Heart left ventricle (tissue), 16 donors: Measurements from ENCODE around the gene CNKSR1. TPM values are rescaled to one million over a fixed set of nuclear protein-coding genes. Genes with fewer than 3 reads are reported as not detected.
"Not testable (repeated sequence)": the region's sequence is repeated elsewhere in the genome, so short reads cannot be mapped to it uniquely, and the experiment has no call there.

Experiments used
- ATAC-seq, 4 donors: fragments of 200-7000 bp; cut with Tn5 transposase; one replicate each; pipeline ENCODE4 v1.9.1; 2020 to 2022; ENCODE audit warnings: moderate library complexity in 4 of 4, mild to moderate bottlenecking in 3 of 4, moderate number of reproducible peaks in 1 of 4
- DNase-seq, 5 donors: peaks; one replicate each; pipeline ENCODE4 v3.0.0-alpha.2; 2020
- H3K27ac ChIP-seq, 12 donors: fragments of 200-600 bp; sonication (generic) in 4 of 12; one replicate each; pipeline versions ENCODE4 v1.5.0 to v1.8.0; 2016 to 2022; ENCODE audit warnings: mild to moderate bottlenecking in 2 of 12
- H3K27me3 ChIP-seq, 9 donors: fragments of 200-600 bp; sonication (generic) in 2 of 9; one replicate each; pipeline versions ENCODE4 v1.5.1 to v1.8.0; 2016 to 2022; ENCODE audit warnings: mild to moderate bottlenecking in 3 of 9
- H3K36me3 ChIP-seq, 9 donors: fragments of 200-600 bp; sonication (generic) in 2 of 9; one replicate each; pipeline versions ENCODE4 v1.5.0 to v1.8.0; 2018 to 2022; ENCODE audit warnings: mild to moderate bottlenecking in 2 of 9
- H3K4me1 ChIP-seq, 12 donors: fragments of 200-600 bp; sonication (generic) in 4 of 12; one replicate each; pipeline versions ENCODE4 v1.5.0 to v1.8.0; 2016 to 2022; ENCODE audit warnings: mild to moderate bottlenecking in 3 of 12
- H3K4me3 ChIP-seq, 12 donors: fragments of 200-600 bp; sonication (generic) in 4 of 12; one replicate each; pipeline versions ENCODE4 v1.5.0 to v1.8.0; 2017 to 2022; ENCODE audit warnings: mild to moderate bottlenecking in 9 of 12, moderate library complexity in 4 of 12
- H3K9me3 ChIP-seq, 12 donors: fragments of 200-600 bp; sonication (generic) in 4 of 12; one replicate each; pipeline versions ENCODE4 v1.5.0 to v1.8.0; 2016 to 2022; ENCODE audit warnings: mild to moderate bottlenecking in 1 of 12
- CTCF ChIP-seq, 12 donors: fragments of 200-600 bp; sonication (generic) in 4 of 12; IDR thresholded peaks; one replicate each; pipeline versions ENCODE4 v1.5.0 to v1.8.0; 2018 to 2022; ENCODE audit warnings: antibody characterized with exemption in 12 of 12, mild to moderate bottlenecking in 5 of 12
- POLR2A ChIP-seq, 2 donors: fragments of 450-650 bp; IDR thresholded peaks; one replicate each; pipeline ENCODE4 v1.6.1; 2017; ENCODE audit warnings: antibody characterized with exemption in 2 of 2, mild to moderate bottlenecking in 2 of 2, moderate library complexity in 2 of 2
- WGBS, 4 donors: extraction: QIAGEN DNeasy Blood & Tissue Kit in 2 of 4; methylation state at CpG; one replicate each; pipeline versions ENCODE4 v1.1.5 to v1.1.7; 2013 to 2018; 5-methylcytosine and 5-hydroxymethylcytosine counted together
- intact Hi-C, 10 donors: fragments of 100-400 bp; cut with DNase I; formaldehyde crosslinking; loops; one replicate each; pipeline versions ENCODE4 v1.11.1 to v1.14.2; 2022
- polyA plus RNA-seq, 2 donors: library from polyadenylated mRNA; stranded (reverse); fragments of 200-250 nt; gene quantifications; one replicate each; pipeline ENCODE4 v1.2.3, GENCODE V29; 2013
- total RNA-seq, 9 donors: library from RNA; depleted of rRNA in 2 of 9; stranded (reverse); fragments of >200 nt in 2 of 9; fragmentation: NEBNext Ultra II Directional in 3 of 9; extraction: Animal tissue kit (Norgen Biotek cat#: 25700) in 3 of 9; gene quantifications; one replicate each; pipeline versions ENCODE4 v1.1.0 to v1.2.4, GENCODE V29; 2016 to 2023
- donor health status: ischemic (EF 13 %, LVEDD 7.1; RV severe dilation, severe dysfunction).
- donor health status: healthy with polysubstance abuse.
- donor health status: DM: no; HTN: yes; CAD: no.
- donor health status: DM: no; HTN: no; CAD: no.
- donor health status: ischemic (EF 25% LVEDD 6.9; RV normal size, moderate dysfunction).
- donor health status: ischemic (EF 25% LVEDD 5.7; RV mildly dilated, moderate dysfunction).
- donor health status: healthy.
- donor health status: DM: yes; HTN: yes; CAD: no.
- donor health status: ischemic (EF 35%, LVEDD 5.7; RV mildly dilated, moderate dysfunction).
- donor health status: nonischemic (EF 11% LVEDD 7.7; RV severe dilation, severe dysfunction).
- donor health status: DM: yes; HTN: yes; CAD: no.
- donor health status: PGD.
- donor health status: ischemic (EF 29% LVEDD 5.4; RV normal size, mild dysfunction).
- donor health status: nonischemic (EF 23%, LVEDD 6.1; RV moderate dilation, normal function).

CNKSR1 gene
- total and polyA plus RNA-seq, 11 donors = 0.60 to 3.4 (median 1.4) TPM; not detected in 1

GRCh38 chr1:26225033-26225831 lies 47.9 kb downstream of the CNKSR1 start:
- no peak for TF ChIP-seq POLR2A (IDR thresholded peaks at IDR 0.05)
- TF ChIP-seq CTCF (IDR thresholded peaks at IDR 0.05) = no peak
- DNase-seq (peak; percentile 66 to 85 (median 82)), ATAC-seq (peak; percentile 72 to 94 (median 92))
- Histone ChIP-seq H3K4me1 (peaks cover 0 to 15% (median 5%) of the 10 kb centered on the region in 12 donors), H3K27me3 (peaks cover 0 to 17% (median 0%) of the 10 kb centered on the region in 9 donors), H3K36me3 (no peaks in the 10 kb centered on the region), H3K9me3 (no peaks in the 10 kb centered on the region), H3K4me3 (peak overlapping the region; percentile 10 to 72 (median 55)), H3K27ac (peak overlapping the region in 9 of 12 donors; percentile 22 to 69 (median 54))
- intact Hi-C loops = loop anchor here in 3 of 10 donors (5.0 kb wide), 2 partner anchors 53 to 58 kb away; partner anchors contain the start of genes ZNF593OS (in 2 of the 3), C1orf232 (in 1 of the 3) and ZNF593 (in 1 of the 3)
- WGBS, 4 donors = 2 to 8% (median 6%) methylated on average over 26 to 50 of the region's 50 CpGs

- 68 to 88% (median 82%) methylated on average over 2 of the region's 2 CpGs for WGBS, 4 donors
- ATAC-seq, DNase-seq, H3K27ac ChIP-seq, H3K9me3 ChIP-seq, H3K4me3 ChIP-seq, H3K36me3 ChIP-seq: not testable (repeated sequence)
- intact Hi-C loops = loop anchor here in 9 of 10 donors (5.0 to 10.0 kb wide), 7 partner anchors 63 to 196 kb away; partner anchors contain the start of genes PDIK1L (in 4 of the 9), C1orf232 (in 1 of the 9) and ZNF593 (in 1 of the 9)
- Histone ChIP-seq H3K4me1 (peaks cover 0 to 16% (median 5%) of the 10 kb centered on the region in 12 donors), H3K27me3 (peaks cover 0 to 12% (median 0%) of the 10 kb centered on the region in 9 donors)
Observed at GRCh38 chr1:26230682-26231081, 53.4 kb downstream of the CNKSR1 start.

GRCh38 chr1:26233903-26234643 lies 56.8 kb downstream of the CNKSR1 start, which contains the start of gene CEP85:
Gene CEP85 (plus strand): TSS chr1:26234200. CDS start chr1:26239784, 5,584 bp downstream.
- WGBS, 4 donors = 0 to 1% (median 1%) methylated on average over 41 to 73 of the region's 73 CpGs

More at GRCh38 chr1:26233903-26234643, 56.8 kb downstream of the CNKSR1 start, which contains the start of gene CEP85:
- no peaks in the 10 kb centered on the region for H3K27me3 ChIP-seq
- H3K27ac ChIP-seq = peak within 1 kb of the TSS; percentile 5 to 96 (median 93)
- H3K4me1 ChIP-seq = peaks cover 0 to 36% (median 11%) of the 10 kb centered on the region in 12 donors
- H3K36me3 ChIP-seq = no peaks in the 10 kb centered on the region
- peak; percentile 97 to 99 (median 98) for DNase-seq
- ATAC-seq = peak; percentile 99 to 100 (median 99)
- peak; percentile 61 to 93 for TF ChIP-seq POLR2A (IDR thresholded peaks at IDR 0.05)
- peak; percentile 72 to 95 (median 86) for TF ChIP-seq CTCF (IDR thresholded peaks at IDR 0.05)
- H3K9me3 ChIP-seq = no peaks in the 10 kb centered on the region
- intact Hi-C loops = loop anchor here (2.0 to 10.0 kb wide), 9 partner anchors 65 to 199 kb away; partner anchors contain the start of genes C1orf232 (in 5 of the 10), ZNF593 (in 5 of the 10) and PDIK1L (in 4 of the 10)
- peak within 1 kb of the TSS; percentile 48 to 90 (median 78) for H3K4me3 ChIP-seq
